Measurements from ENCODE around the gene CCDC9B.

CCDC9B gene

GRCh38 chr15:40367686-40368611, 27.2 kb upstream of the CCDC9B start:
- Mint-ChIP-seq H3K36me3 (no peaks in the 10 kb centered on the region), H3K4me1 (peaks cover 29% of the 10 kb centered on the region), H3K4me3 (peak overlapping the region; percentile 86), H3K9me3 (no peaks in the 10 kb centered on the region), H3K27me3 (no peaks in the 10 kb centered on the region), H3K27ac (peak overlapping the region; percentile 65)

GRCh38 chr15:40367371-40367685, 26.6 kb upstream of the CCDC9B start:
- Mint-ChIP-seq H3K27ac (no peak overlapping the region), H3K27me3 (no peaks in the 10 kb centered on the region), H3K4me1 (peaks cover 29% of the 10 kb centered on the region), H3K36me3 (no peaks in the 10 kb centered on the region), H3K4me3 (peak overlapping the region; percentile 86), H3K9me3 (no peaks in the 10 kb centered on the region)

GRCh38 chr15:40366457-40367370, 26.0 kb upstream of the CCDC9B start:
- Mint-ChIP-seq H3K27me3 (no peaks in the 10 kb centered on the region), H3K4me3 (peak overlapping the region; percentile 86), H3K9me3 (no peaks in the 10 kb centered on the region), H3K36me3 (no peaks in the 10 kb centered on the region), H3K27ac (no peak overlapping the region), H3K4me1 (peaks cover 29% of the 10 kb centered on the region)

GRCh38 chr15:40365624-40366456, 25.1 kb upstream of the CCDC9B start:
- Mint-ChIP-seq H3K9me3 (no peaks in the 10 kb centered on the region), H3K4me3 (no peak overlapping the region), H3K36me3 (no peaks in the 10 kb centered on the region), H3K27ac (no peak overlapping the region), H3K27me3 (no peaks in the 10 kb centered on the region), H3K4me1 (peaks cover 29% of the 10 kb centered on the region)

GRCh38 chr15:40365016-40365415, 24.3 kb upstream of the CCDC9B start:
- Mint-ChIP-seq H3K27ac (no peak overlapping the region), H3K4me3 (no peak overlapping the region), H3K36me3 (no peaks in the 10 kb centered on the region), H3K4me1 (peaks cover 29% of the 10 kb centered on the region), H3K27me3 (no peaks in the 10 kb centered on the region), H3K9me3 (no peaks in the 10 kb centered on the region)

- no peak overlapping the region for H3K4me3 Mint-ChIP-seq
- no peak overlapping the region for H3K27ac Mint-ChIP-seq
- H3K27me3 Mint-ChIP-seq = no peaks in the 10 kb centered on the region
- H3K4me1 Mint-ChIP-seq = peaks cover 29% of the 10 kb centered on the region
- H3K9me3 Mint-ChIP-seq = no peaks in the 10 kb centered on the region
- no peaks in the 10 kb centered on the region for H3K36me3 Mint-ChIP-seq
These were observed 23.5 kb upstream of the CCDC9B start for GRCh38 chr15:40364251-40364650.

- Mint-ChIP-seq H3K4me3 (no peak overlapping the region), H3K27me3 (no peaks in the 10 kb centered on the region), H3K36me3 (no peaks in the 10 kb centered on the region), H3K9me3 (no peaks in the 10 kb centered on the region), H3K4me1 (peaks cover 31% of the 10 kb centered on the region), H3K27ac (no peak overlapping the region)
These were observed 22.9 kb upstream of the CCDC9B start for GRCh38 chr15:40363611-40364010.

- no peaks in the 10 kb centered on the region for H3K9me3 Mint-ChIP-seq
- no peak overlapping the region for H3K27ac Mint-ChIP-seq
- H3K4me3 Mint-ChIP-seq = no peak overlapping the region
- H3K36me3 Mint-ChIP-seq = no peaks in the 10 kb centered on the region
- no peaks in the 10 kb centered on the region for H3K27me3 Mint-ChIP-seq
- H3K4me1 Mint-ChIP-seq = peaks cover 20% of the 10 kb centered on the region
These were observed 20.9 kb upstream of the CCDC9B start for GRCh38 chr15:40361640-40362039.

GRCh38 chr15:40360015-40360414, 19.3 kb upstream of the CCDC9B start:
- Mint-ChIP-seq H3K9me3 (no peaks in the 10 kb centered on the region), H3K27me3 (no peaks in the 10 kb centered on the region), H3K4me3 (no peak overlapping the region), H3K36me3 (no peaks in the 10 kb centered on the region), H3K27ac (no peak overlapping the region), H3K4me1 (peaks cover 7% of the 10 kb centered on the region)

GRCh38 chr15:40358471-40359353, 18.0 kb upstream of the CCDC9B start:
- H3K4me3 Mint-ChIP-seq = peak overlapping the region; percentile 82
- no peaks in the 10 kb centered on the region for H3K27me3 Mint-ChIP-seq
- peaks cover 7% of the 10 kb centered on the region for H3K4me1 Mint-ChIP-seq
- no peaks in the 10 kb centered on the region for H3K36me3 Mint-ChIP-seq
- H3K9me3 Mint-ChIP-seq = no peaks in the 10 kb centered on the region
- H3K27ac Mint-ChIP-seq = no peak overlapping the region

- Mint-ChIP-seq H3K36me3 (no peaks in the 10 kb centered on the region), H3K27me3 (no peaks in the 10 kb centered on the region), H3K4me3 (peak within 1 kb of the TSS; percentile 84), H3K27ac (no peak within 1 kb of the TSS), H3K4me1 (peaks cover 7% of the 10 kb centered on the region), H3K9me3 (no peaks in the 10 kb centered on the region)
These were observed 17.2 kb upstream of the CCDC9B start, which contains the start of gene DISP2 for GRCh38 chr15:40357723-40358470. TSS of gene DISP2 (plus strand) at chr15:40358219. CDS start at chr15:40358322, 103 bp downstream.

- Mint-ChIP-seq H3K27me3 (no peaks in the 10 kb centered on the region), H3K36me3 (no peaks in the 10 kb centered on the region), H3K4me1 (peaks cover 7% of the 10 kb centered on the region), H3K9me3 (no peaks in the 10 kb centered on the region), H3K27ac (no peak overlapping the region), H3K4me3 (peak overlapping the region; percentile 62)
These were observed 16.5 kb upstream of the CCDC9B start for GRCh38 chr15:40357246-40357645.

GRCh38 chr15:40355976-40356585, 15.3 kb upstream of the CCDC9B start:
- H3K36me3 Mint-ChIP-seq = no peaks in the 10 kb centered on the region
- H3K4me1 Mint-ChIP-seq = peaks cover 7% of the 10 kb centered on the region
- H3K27me3 Mint-ChIP-seq = no peaks in the 10 kb centered on the region
- no peak overlapping the region for H3K27ac Mint-ChIP-seq
- H3K9me3 Mint-ChIP-seq = no peaks in the 10 kb centered on the region
- H3K4me3 Mint-ChIP-seq = no peak overlapping the region

Data from activated naive CD4-positive, alpha-beta T cell treated with anti-CD3 and anti-CD28 coated beads, Interleukin-2, amount 50 U/mL, for 24 hours (primary cell).